LNCAP (cell line): ENCODE data around the gene TRAF3.

Experiments
- TF ChIP-seq, protein P1 (sequence below): fragments of 450-650 bp; IDR thresholded peaks from 2 replicates; pipeline ENCODE4 v1.5.1; 2017; ENCODE audit warnings: mild to moderate bottlenecking

TRAF3 gene

GRCh38 chr14:102903889-102904512 is 126.8 kb downstream of the TRAF3 start:
- TF ChIP-seq, protein P1, sequence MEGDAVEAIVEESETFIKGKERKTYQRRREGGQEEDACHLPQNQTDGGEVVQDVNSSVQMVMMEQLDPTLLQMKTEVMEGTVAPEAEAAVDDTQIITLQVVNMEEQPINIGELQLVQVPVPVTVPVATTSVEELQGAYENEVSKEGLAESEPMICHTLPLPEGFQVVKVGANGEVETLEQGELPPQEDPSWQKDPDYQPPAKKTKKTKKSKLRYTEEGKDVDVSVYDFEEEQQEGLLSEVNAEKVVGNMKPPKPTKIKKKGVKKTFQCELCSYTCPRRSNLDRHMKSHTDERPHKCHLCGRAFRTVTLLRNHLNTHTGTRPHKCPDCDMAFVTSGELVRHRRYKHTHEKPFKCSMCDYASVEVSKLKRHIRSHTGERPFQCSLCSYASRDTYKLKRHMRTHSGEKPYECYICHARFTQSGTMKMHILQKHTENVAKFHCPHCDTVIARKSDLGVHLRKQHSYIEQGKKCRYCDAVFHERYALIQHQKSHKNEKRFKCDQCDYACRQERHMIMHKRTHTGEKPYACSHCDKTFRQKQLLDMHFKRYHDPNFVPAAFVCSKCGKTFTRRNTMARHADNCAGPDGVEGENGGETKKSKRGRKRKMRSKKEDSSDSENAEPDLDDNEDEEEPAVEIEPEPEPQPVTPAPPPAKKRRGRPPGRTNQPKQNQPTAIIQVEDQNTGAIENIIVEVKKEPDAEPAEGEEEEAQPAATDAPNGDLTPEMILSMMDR = no peak

DNA sequence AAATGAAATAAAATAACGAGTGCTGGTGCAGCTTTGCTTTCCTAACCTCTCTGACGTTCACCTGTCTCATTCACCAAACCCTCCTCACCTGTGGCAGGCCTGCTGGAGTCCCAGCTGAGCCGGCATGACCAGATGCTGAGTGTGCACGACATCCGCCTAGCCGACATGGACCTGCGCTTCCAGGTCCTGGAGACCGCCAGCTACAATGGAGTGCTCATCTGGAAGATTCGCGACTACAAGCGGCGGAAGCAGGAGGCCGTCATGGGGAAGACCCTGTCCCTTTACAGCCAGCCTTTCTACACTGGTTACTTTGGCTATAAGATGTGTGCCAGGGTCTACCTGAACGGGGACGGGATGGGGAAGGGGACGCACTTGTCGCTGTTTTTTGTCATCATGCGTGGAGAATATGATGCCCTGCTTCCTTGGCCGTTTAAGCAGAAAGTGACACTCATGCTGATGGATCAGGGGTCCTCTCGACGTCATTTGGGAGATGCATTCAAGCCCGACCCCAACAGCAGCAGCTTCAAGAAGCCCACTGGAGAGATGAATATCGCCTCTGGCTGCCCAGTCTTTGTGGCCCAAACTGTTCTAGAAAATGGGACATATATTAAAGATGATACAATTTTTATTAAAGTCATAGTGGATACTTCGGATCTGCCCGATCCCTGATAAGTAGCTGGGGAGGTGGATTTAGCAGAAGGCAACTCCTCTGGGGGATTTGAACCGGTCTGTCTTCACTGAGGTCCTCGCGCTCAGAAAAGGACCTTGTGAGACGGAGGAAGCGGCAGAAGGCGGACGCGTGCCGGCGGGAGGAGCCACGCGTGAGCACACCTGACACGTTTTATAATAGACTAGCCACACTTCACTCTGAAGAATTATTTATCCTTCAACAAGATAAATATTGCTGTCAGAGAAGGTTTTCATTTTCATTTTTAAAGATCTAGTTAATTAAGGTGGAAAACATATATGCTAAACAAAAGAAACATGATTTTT is 128.2 kb downstream of the TRAF3 start:
- TF ChIP-seq, protein P1 = no peak

DNA sequence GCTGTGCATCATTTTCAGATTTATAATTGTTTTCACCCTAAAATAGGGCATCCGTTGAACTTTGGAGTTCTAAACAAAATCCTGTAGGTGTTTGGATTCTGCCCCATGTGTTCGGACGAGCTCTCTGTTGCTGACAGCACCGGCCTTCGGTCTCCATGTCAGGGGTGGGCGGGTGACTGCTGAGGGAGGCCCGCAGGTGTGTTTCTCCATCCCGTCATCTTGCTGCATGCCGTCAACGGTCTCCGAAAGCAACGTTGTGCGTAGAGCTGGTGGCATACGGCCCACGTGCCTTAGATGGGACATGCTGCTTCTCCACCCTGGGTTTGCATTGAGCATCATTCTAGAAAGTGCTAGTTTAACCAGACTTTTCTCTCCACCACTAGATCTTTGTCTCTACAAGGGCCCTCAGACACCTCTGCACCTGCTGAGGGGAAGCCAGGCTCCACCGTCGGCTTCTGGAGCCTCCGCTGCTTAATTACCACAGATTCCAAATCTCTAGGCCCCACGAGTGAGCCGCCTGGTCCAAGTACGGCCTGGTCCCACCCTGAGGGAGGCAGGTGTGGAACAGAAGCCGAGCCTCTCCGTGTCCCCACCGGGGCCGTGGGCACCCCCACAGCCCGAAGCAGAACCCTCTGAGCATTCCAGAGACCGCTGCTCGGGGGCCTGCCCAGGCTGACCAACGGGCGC is 129.5 kb downstream of the TRAF3 start:
- TF ChIP-seq, protein P1 = no peak

DNA sequence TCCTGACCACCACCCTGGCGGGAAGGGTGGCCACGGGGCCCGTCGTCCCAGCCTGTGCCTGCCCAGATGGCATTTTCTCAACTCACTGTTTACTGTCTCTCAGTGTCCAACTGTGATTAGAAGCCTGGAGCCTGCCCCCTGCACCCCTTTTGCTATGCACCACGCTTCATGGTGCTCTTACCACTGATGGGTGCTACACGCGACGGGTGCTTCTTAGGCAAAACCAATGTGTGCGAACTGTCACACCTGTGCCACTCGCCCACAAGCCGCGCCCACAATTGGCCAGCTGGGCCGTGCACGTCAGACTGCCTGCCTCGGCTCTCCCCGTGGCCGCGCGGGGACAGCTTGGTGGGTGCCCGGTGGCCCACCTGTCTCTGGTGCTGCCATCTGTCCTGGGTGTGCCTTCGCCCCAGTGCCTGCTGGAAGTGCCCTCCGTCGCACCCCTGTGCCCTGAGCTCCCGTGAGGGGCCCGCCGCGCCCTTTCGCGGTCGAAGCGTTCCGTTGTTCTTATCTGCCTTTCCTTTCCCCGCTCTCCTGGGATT is 130.1 kb downstream of the TRAF3 start:
- TF ChIP-seq, protein P1 = no peak

DNA sequence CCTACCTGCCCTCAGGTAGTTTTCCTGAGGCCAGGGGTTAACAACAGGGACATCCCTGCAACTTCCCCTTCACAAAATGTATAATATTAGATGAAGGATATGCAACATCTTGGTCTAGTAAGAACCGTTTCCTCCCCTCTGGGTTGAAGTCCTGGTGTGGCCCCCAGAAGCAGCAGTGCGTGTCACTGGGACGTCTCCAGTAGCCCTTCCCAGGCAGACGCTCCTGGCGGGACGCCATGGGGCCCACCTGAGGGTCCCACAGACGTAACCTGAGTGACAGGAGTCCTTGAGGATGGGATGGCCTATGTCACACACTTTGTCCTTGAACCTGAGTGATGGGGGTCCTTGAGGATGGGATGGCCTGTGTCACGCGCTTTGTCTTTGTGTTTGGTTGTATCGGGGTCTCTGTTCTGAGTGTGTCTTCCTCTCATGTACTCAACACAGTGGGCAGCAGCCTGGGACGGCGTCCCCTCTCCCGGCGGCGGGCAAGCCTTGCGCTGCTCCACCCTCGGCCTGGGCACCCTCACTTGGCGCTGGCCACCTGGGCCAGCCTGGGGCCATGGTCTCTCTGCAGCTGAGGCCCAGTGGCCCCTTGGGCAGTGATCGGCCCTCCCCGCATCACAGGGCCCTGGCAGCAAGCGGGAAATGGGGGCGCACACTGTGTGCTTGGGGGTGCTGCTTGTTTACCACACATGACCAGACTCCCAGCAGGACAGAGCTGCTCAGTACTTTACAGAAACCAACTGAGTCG is 130.9 kb downstream of the TRAF3 start:
- TF ChIP-seq, protein P1 = no peak

DNA sequence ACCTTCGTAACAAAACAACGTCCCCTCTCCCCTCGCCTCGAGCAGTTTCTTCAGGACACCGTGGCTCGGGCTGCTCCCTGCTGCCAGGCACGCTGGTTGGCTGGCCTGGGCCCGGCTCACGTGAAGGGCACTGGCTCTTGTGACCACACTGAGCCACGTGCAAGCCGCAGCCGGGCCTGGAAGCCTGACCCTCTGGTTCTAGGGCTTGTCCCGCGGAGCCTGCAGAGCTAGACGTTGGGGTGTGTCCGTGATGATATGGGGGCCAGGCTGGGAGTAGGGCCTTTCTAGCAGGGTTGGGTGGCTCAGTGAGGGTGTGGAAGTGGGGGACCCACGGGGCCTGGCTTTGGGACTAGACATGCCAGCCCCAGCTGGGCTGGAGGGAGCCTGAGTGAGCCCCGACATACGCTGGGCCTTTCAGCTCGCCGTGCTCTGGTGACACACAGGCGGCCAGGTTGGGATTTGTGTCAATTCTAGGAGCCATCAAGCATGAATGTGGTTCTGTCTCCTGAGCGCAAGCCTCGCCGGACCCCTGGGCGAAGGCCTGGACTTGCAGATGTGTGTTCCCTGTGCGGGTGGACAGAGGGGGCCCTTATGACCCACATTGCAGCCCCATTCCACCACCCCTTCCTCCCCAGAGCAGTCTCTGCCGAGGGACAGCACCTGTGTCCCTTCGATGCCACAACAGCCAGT is 131.7 kb downstream of the TRAF3 start:
- TF ChIP-seq, protein P1 = no peak
